ENCODE measurements around the gene WDR62. TPM values are rescaled to one million over a fixed set of nuclear protein-coding genes. Genes with fewer than 3 reads are reported as not detected.
A peak's percentile ranks its signal among the peaks of the same experiment; 100 is the strongest.

WDR62 gene
- total RNA-seq, 1 donor from 2014 or later, result 2.5 TPM

GRCh38 chr19:36142496-36142895 is 87.8 kb downstream of the WDR62 start:
- no peak for DNase-seq

GRCh38 chr19:36144624-36145023 is 89.9 kb downstream of the WDR62 start:
- DNase-seq, result no peak

- no peak for DNase-seq
Observed at GRCh38 chr19:36149673-36150406, 95.1 kb downstream of the WDR62 start.

DNA sequence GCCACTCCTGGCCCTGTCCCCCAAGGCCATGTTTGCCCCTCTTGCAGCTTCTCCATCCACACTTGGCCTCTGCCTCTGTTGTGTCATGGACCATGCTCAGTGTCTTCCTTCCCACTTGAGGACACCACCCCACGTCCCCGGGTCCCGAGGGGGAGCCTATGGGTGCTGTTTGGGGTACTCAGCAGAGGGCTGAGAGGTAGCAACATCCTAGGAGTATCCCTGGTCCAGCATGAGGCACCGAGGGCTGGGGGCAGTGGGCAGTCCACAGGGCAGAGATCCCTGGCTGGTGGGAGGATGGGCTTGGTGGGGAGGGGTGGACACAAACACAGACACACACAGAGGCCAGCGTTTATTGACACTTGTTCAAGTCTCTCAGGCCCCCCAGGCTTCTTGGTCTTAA is 95.9 kb downstream of the WDR62 start:
- DNase-seq, result no peak

- DNase-seq, result peak; percentile 47
Observed at GRCh38 chr19:36151144-36152018, 96.7 kb downstream of the WDR62 start.

GRCh38 chr19:36152019-36152351 is 97.3 kb downstream of the WDR62 start:
- no peak for DNase-seq

DNA sequence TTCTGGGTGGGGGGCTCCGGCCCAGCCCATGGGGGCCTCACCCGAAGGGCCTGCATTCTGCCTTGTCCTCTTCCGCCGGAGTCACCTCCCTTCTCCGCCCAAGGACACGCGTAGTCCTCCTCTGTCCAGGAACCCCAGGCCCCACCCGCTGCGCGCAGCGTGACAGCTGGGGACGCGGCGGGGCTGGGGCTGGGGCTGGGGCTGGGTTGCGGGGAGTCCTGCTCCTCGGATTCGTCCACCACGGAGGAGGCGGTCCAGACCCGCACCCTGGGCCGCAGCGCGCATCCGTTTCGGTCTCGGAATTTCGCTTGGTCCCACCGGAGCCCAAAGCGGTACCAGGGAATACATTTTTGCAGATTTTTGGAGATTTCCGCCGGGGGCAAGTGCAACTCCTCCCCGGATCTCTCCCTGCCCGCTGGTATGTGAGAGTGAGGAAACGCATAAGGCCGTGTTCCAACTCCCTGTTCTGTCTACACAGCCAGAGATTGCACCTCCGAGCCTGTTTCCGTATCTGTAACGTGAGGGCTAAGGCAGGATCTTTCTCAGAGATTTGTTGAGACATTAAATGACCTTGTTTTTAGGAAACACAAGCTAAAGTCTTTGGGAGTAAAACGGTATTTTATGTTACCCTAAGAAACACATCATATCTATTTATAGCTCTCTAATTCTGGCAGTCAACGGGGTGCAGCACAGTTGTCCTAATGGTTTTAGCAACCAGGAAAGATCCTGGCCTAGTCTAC is 97.8 kb downstream of the WDR62 start, which contains the start of gene COX7A1:
Gene COX7A1 (minus strand): TSS at position 96 of the 740 bp plus-strand sequence. CDS start 40 bp downstream, at position 56.
- DNase-seq, result peak; percentile 78

DNA sequence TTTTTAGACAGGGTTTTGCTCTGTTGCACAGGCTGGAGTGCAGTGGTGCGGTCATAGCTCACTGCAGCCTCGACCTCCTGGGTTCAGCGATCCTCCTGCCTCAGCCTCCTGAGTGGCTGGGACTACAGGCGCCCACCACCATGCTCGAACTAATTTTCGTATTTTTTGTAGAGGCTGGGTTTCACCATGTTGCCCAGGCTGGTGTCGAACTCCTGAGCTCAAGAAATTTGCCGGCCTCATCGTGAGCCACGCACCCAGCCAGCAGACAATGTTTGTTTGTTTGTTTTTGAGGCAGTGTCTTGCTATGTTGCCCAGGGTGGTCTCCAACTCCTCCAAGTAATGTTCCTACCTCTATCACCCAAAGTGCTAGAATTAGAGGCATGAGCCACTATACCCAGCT is 98.4 kb downstream of the WDR62 start:
- no peak for DNase-seq

Other genes starting within 250 kb of the WDR62 start
- not detected for gene PRODH2, start 242.1 kb upstream of the WDR62 start, total RNA-seq
- not detected for gene NPHS1, start 202.4 kb upstream of the WDR62 start, total RNA-seq
- 0.10 TPM for gene KIRREL2, start 198.0 kb upstream of the WDR62 start, total RNA-seq
- gene APLP1, start 186.3 kb upstream of the WDR62 start, total RNA-seq, result 3.0 TPM
- gene NFKBID, start 154.4 kb upstream of the WDR62 start, total RNA-seq, result 12.0 TPM
- gene HCST, start 152.4 kb upstream of the WDR62 start, total RNA-seq, result 2.7 TPM
- 14.1 TPM for gene TYROBP, start 146.6 kb upstream of the WDR62 start, total RNA-seq
- gene LRFN3, start 118.5 kb upstream of the WDR62 start, total RNA-seq, result 2.8 TPM
- gene SDHAF1, start 59.7 kb upstream of the WDR62 start, total RNA-seq, result 11.2 TPM
- not detected for gene SYNE4, start 46.1 kb upstream of the WDR62 start, total RNA-seq
- 9.2 TPM for gene ALKBH6, start 40.7 kb upstream of the WDR62 start, total RNA-seq
- gene CLIP3, start 22.0 kb upstream of the WDR62 start, total RNA-seq, result 4.2 TPM
- 2.3 TPM for gene THAP8, start 612 bp upstream of the WDR62 start, total RNA-seq
- not detected for gene OVOL3, start 56.2 kb downstream of the WDR62 start, total RNA-seq
- 64.2 TPM for gene POLR2I, start 60.0 kb downstream of the WDR62 start, total RNA-seq
- gene TBCB, start 60.6 kb downstream of the WDR62 start, total RNA-seq, result 57.9 TPM
- 141 TPM for gene CAPNS1, start 85.2 kb downstream of the WDR62 start, total RNA-seq
- gene COX7A1, start 97.5 kb downstream of the WDR62 start, total RNA-seq, result 43.5 TPM
- 8.2 TPM for gene ZNF565, start 159.8 kb downstream of the WDR62 start, total RNA-seq
- gene ZNF146, start 160.2 kb downstream of the WDR62 start, total RNA-seq, result 89.4 TPM

All from skin of body (tissue), 2 donors.